ENCODE results near the gene PMP22. TPM values are rescaled to one million over a fixed set of nuclear protein-coding genes. Genes with fewer than 3 reads are reported as not detected.

The PMP22 gene
- total RNA-seq, 4 donors from 2014 or later: 260 to 386 (median 339) TPM

DNA sequence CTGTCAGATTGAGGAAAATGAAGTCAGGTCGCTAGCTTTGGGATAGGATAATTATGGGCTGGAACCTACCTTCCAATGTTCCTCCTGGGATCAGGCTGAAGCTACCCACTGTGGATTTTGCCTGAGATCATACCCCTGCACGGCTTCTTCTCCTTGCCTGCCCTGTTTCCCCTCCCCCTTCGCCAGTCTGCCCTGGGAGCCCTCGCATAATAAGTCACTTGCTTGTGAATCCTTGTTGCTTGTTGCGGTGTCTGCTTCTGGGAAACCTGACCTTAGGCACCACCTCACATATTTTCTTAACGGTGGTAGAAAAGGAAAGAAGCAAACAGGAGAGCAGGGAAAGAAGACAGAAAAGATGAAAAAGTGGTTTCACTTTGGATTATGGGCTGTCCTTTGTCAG is 13.3 kb upstream of the PMP22 start:
- TF ChIP-seq, protein P1, sequence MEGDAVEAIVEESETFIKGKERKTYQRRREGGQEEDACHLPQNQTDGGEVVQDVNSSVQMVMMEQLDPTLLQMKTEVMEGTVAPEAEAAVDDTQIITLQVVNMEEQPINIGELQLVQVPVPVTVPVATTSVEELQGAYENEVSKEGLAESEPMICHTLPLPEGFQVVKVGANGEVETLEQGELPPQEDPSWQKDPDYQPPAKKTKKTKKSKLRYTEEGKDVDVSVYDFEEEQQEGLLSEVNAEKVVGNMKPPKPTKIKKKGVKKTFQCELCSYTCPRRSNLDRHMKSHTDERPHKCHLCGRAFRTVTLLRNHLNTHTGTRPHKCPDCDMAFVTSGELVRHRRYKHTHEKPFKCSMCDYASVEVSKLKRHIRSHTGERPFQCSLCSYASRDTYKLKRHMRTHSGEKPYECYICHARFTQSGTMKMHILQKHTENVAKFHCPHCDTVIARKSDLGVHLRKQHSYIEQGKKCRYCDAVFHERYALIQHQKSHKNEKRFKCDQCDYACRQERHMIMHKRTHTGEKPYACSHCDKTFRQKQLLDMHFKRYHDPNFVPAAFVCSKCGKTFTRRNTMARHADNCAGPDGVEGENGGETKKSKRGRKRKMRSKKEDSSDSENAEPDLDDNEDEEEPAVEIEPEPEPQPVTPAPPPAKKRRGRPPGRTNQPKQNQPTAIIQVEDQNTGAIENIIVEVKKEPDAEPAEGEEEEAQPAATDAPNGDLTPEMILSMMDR (IDR thresholded peaks at IDR 0.05; ENCODE audit: low read depth): no peak

DNA sequence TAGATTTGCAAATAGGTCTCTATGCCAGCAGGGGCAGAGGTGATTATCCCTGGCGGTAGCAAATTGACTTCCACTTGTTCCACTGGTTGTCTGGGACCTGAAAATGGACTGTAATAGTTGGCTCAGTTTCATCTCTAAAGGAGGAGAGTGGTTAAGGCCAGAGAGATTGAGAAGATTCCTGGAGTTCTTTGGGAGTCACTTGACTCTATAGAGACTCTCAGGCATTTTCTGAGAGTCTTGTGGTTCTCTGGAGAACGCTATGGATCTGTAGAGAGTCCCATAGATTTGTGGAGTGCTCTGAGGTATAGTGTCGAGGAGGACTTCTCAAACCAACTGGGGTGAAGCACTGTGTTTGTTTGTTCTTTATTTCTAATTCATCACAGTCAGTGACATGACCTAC is 8.9 kb upstream of the PMP22 start:
- TF ChIP-seq, protein P1 (IDR thresholded peaks at IDR 0.05; ENCODE audit: low read depth): no peak

DNA sequence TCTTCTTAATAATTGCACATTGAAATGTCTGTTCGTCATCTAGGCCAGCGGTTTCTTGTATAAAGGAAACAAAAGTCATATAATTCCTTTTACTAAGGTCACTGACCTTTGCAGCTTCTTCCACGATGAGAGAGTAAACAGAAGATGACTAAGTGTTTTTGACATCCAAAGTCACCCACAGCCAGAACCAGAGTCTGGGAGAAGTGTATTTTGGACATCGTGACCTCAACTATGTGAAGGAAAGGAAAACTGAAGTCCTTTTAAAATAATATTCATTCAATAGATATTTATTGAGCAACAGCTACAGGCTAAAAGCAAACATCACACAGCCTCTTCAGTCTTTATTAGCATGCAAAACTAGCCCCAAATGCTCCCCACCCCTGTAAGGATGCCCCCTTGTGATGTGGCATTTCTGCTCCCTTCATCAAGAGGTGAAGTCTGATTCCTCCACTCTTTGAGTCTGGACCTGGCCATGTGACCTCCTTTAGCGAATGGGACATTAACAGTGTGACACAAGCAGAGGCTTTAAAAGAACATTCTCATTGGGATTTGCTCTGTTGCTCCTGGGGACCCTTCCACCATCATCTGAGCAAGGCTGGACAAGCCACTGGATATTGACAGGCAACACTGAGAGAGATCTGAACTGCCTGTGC is 8.1 kb upstream of the PMP22 start:
- TF ChIP-seq, protein P1 (IDR thresholded peaks at IDR 0.05; ENCODE audit: low read depth): no peak

DNA sequence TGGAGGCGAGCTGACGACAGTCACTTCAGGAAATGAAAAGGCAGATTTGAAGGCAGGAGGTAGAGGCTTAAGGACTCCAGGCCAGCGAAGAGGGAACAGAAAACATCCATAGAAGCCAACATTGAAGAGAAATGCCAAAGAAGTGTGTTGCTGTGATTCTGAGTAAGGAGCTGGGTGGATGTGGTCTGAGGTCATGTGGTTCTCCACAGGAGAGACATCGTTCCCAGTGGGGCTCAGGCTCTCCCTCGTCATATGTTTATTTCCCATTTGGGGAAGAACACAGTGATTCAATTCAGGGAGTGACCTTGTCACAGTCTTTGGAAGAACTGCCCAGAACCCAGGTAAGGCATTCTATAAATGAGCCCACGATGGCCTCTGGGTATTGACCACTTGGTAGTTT is 6.6 kb upstream of the PMP22 start:
- TF ChIP-seq, protein P1 (IDR thresholded peaks at IDR 0.05; ENCODE audit: low read depth): no peak

DNA sequence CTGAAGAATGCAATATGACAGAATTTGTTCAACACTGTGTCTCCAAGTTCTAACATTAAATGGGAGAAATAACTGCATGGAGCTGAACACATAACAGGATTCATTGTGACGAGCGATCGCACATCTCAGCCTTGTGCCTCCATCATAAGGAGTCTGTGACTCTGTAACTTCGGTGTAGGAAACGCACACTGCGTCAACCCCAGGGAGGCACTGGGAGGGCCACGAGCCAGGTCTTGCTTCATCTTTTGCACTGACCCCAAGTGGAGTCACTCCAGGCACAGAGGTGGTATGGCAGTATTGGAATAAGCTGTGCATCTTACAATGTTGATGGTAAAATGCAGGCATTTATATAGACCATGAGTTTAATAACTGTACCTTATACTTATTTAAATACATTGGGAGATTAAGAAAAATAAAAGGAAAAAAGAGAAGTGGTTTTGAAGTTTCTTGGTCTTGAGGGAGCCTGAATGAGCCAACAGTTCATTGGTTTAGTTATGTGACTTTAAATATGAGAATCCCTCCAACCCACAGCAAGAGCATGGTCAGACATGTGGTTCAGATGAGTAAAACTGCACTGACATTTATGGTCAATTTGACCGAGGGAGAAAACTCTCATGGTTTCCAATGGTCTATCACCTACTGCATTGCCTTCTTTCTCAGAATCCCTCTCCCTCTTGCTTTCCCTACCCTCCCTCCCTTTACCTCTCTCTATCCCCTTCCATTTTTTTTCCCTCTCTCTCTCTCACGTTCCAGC is 5.7 kb upstream of the PMP22 start:
- TF ChIP-seq, protein P1 (IDR thresholded peaks at IDR 0.05; ENCODE audit: low read depth): no peak

DNA sequence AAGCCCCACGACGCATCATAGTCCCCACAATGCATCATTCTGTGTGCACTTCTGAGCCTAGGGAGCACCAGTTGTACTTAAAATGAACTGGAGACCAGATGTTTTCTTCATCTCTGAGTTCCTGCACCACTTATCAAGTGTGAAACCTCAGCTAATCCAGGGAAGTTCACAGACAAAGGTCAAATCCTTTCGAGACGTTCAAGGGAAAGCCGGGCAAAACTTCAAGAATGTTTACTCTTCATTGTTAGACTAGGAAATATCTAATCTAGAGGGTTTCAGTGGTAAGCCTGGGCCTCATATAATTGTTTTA is 4.6 kb upstream of the PMP22 start:
- TF ChIP-seq, protein P1 (IDR thresholded peaks at IDR 0.05; ENCODE audit: low read depth): no peak

DNA sequence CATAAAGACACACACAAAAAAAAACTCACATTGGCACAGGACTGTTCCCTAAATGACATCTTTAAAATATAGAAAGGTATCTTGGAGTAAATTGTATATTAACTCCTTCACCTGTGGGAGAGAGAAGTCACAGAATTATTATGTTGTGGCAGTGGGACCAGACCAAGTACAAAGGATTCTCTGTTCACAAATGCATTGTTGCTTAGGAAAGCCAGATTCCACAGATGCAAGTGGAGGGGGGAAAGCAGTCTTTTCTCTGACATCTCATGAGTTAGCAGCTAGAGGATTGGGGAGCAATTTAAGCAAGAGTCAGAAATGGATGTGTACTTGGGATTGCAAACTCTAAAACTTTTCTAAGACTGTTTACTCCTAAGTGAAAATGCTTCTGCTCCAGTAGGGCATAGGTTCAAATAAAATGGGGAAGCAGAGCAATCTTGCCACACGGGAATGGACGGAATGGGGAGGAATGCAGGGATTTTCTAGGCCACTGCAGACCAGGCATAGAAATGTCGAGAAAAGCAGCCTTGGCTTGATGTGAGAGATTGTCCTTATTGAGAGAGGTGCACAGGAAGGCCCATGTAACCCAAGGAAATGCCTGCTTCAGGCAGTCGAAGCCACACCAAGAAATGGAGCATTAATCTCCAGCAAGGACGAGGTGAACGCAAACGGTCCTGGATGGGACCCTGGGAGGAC is 4.1 kb upstream of the PMP22 start:
- TF ChIP-seq, protein P1 (IDR thresholded peaks at IDR 0.05; ENCODE audit: low read depth): no peak

All from subcutaneous adipose tissue (tissue), 4 donors.